Naive thymus-derived CD4-positive, alpha-beta T cell (primary cell): ENCODE results near the gene SPACDR. TPM values are rescaled to one million over a fixed set of nuclear protein-coding genes. Genes with fewer than 3 reads are reported as not detected.
A peak's percentile ranks its signal among the peaks of the same experiment; 100 is the strongest.
"Not testable (repeated sequence)": the region's sequence is repeated elsewhere in the genome, so short reads cannot be mapped to it uniquely, and the experiment has no call there.

Source experiments
- ATAC-seq: fragments of 150-1000 bp; cut with Tn5 transposase; 2 replicates; pipeline ENCODE4 v1.10.0; 2021; ENCODE audit warnings: mild to moderate bottlenecking, moderate library complexity
- CTCF ChIA-PET: fragments of 350-600 bp; sonication (Branson Sonifier 250); formaldehyde crosslinking; loops from one replicate; lab custom pipeline; 2021; ENCODE audit warnings: antibody characterized with exemption; lab: Charles Lee
- POLR2A ChIA-PET: fragments of 350-600 bp; sonication (Branson Sonifier 250); formaldehyde crosslinking; loops from one replicate; lab custom pipeline; 2021; ENCODE audit warnings: antibody characterized with exemption, inconsistent platforms; lab: Charles Lee
- DNase-seq, 9 donors: peaks; one replicate each; pipeline versions ENCODE4 v3.0.0 to v3.0.0-alpha.2; 2020 to 2022; ENCODE audit warnings: mixed read lengths in 1 of 9
- H3K27ac ChIP-seq: one replicate; pipeline ENCODE4 v1.7.0; 2013; ENCODE audit warnings: mild to moderate bottlenecking, low read depth, low read length, moderate library complexity
- H3K27me3 ChIP-seq, 2 donors: one replicate each; pipeline ENCODE4 v1.7.0; 2013; ENCODE audit warnings: low read length in 2 of 2, mild to moderate bottlenecking in 2 of 2, moderate library complexity in 2 of 2; ENCODE audit not compliant: control insufficient read depth in 2 of 2, insufficient read depth in 2 of 2
- H3K36me3 ChIP-seq, 3 experiments: 1 replicate in 2 of 3; 2 replicates in 1 of 3; pipeline ENCODE4 v1.7.0; 2013; ENCODE audit warnings: low read length in 3 of 3, mild to moderate bottlenecking in 3 of 3, moderate library complexity in 1 of 3; ENCODE audit not compliant: insufficient read depth in 3 of 3, control insufficient read depth in 2 of 3
- H3K4me1 ChIP-seq, 2 donors: one replicate each; pipeline ENCODE4 v1.7.0; 2013; ENCODE audit warnings: low read length in 2 of 2, mild to moderate bottlenecking in 2 of 2, moderate library complexity in 1 of 2; ENCODE audit not compliant: control insufficient read depth in 2 of 2, insufficient read depth in 2 of 2
- H3K4me3 ChIP-seq: 2 replicates; pipeline ENCODE4 v1.7.0; 2013; ENCODE audit warnings: mild to moderate bottlenecking, low read length
- H3K9me3 ChIP-seq, 3 experiments: 1 replicate in 2 of 3; 2 replicates in 1 of 3; pipeline ENCODE4 v1.7.0; 2013; ENCODE audit warnings: low read length in 3 of 3; ENCODE audit not compliant: control insufficient read depth in 2 of 3
- H3K27ac Mint-ChIP-seq, 9 donors: one replicate each; pipeline ENCODE4 v1.8.0; 2020 to 2022; ENCODE audit warnings: mixed read lengths in 9 of 9, mild to moderate bottlenecking in 8 of 9, moderate library complexity in 5 of 9, inconsistent platforms in 2 of 9
- H3K27me3 Mint-ChIP-seq, 5 donors: one replicate each; pipeline ENCODE4 v1.8.0; 2021 to 2022; ENCODE audit warnings: mixed read lengths in 5 of 5, mild to moderate bottlenecking in 1 of 5
- H3K36me3 Mint-ChIP-seq, 5 donors: one replicate each; pipeline ENCODE4 v1.8.0; 2020 to 2022; ENCODE audit warnings: mixed read lengths in 5 of 5, mild to moderate bottlenecking in 3 of 5, inconsistent platforms in 1 of 5
- H3K4me1 Mint-ChIP-seq, 7 donors: one replicate each; pipeline ENCODE4 v1.8.0; 2020 to 2022; ENCODE audit warnings: mixed read lengths in 7 of 7, mild to moderate bottlenecking in 3 of 7, inconsistent platforms in 1 of 7
- H3K4me3 Mint-ChIP-seq, 10 donors: one replicate each; pipeline ENCODE4 v1.8.0; 2020 to 2022; ENCODE audit warnings: mild to moderate bottlenecking in 10 of 10, mixed read lengths in 10 of 10, moderate library complexity in 6 of 10, inconsistent platforms in 2 of 10
- H3K9me3 Mint-ChIP-seq, 11 donors: one replicate each; pipeline ENCODE4 v1.8.0; 2020 to 2022; ENCODE audit warnings: mixed read lengths in 11 of 11, mild to moderate bottlenecking in 4 of 11, inconsistent platforms in 1 of 11, moderate library complexity in 1 of 11
- intact Hi-C, 2 donors: fragments of 100-400 bp; cut with micrococcal nuclease; formaldehyde crosslinking; loops; one replicate each; pipeline ENCODE4 v1.15.1; 2023
- polyA plus RNA-seq, 2 donors: library from polyadenylated mRNA; unstranded; fragments of 300-500 nt; fragmentation: Illumina TruSeq; gene quantifications; one replicate each; pipeline ENCODE4 v1.2.3, GENCODE V29; 2021
- total RNA-seq, 6 experiments: library from RNA in 5 of 6; stranded (reverse) in 5 of 6; gene quantifications; 1 replicate in 5 of 6; 2 replicates in 1 of 6; pipeline ENCODE4 v1.2.3 and lab custom pipeline; 2021 to 2026

The SPACDR gene
- total and polyA plus RNA-seq, 7 experiments from 2014 or later = 0.85 to 7.8 (median 2.2) TPM; not detected in 1

DNA sequence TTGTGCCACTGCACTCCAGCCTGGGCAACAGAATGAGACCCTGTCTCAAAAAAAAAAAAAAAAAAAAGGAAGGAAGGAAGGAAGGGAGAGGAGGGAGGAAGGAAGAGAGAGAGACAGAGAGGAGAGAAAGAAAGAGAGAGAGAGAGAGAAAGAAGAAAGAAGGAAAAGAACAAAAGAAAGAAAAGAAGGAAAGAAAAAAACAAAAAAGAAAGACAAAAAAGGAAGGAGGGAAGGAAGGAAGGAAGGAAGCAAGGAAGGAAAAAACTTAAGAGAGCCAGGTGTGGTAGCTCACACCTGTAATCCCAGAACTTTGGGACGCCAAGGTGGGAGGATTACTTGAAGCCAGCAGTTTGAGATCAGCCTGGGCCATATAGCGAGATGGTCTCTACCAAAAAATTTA lies 731 bp upstream of the SPACDR start:
- Mint-ChIP-seq H3K27ac (peak overlapping the region in 3 of 9 donors; percentile 25 to 72 (median 37)), H3K36me3 (peaks cover 0 to 9% (median 0%) of the 10 kb centered on the region in 5 donors), H3K27me3 (no peaks in the 10 kb centered on the region), H3K4me3 (no peak overlapping the region), H3K9me3 (no peaks in the 10 kb centered on the region), H3K4me1 (peaks cover 1 to 21% (median 4%) of the 10 kb centered on the region in 7 donors)
- Histone ChIP-seq H3K27me3 (no peaks in the 10 kb centered on the region), H3K4me3 (no peak overlapping the region), H3K9me3 (no peaks in the 10 kb centered on the region), H3K36me3 (peaks cover 8 to 68% (median 10%) of the 10 kb centered on the region in 3 experiments), H3K4me1 (peaks cover 6 to 7% of the 10 kb centered on the region in 2 donors), H3K27ac (no peak overlapping the region)
- ChIA-PET CTCF (interaction anchor here (0.6 to 1.4 kb wide), 2 partner anchors 22 to 95 kb away, joined by 3 to 5 read pairs; no protein-coding TSS in a partner anchor), POLR2A (interaction anchor here (0.6 to 1.3 kb wide), 8 partner anchors 10 to 230 kb away, joined by 3 to 6 read pairs (median 3); partner anchors contain the start of genes GIGYF1 and TSC22D4)
- intact Hi-C loops = no loop called here
- DNase-seq (no peak), ATAC-seq (no peak)

DNA sequence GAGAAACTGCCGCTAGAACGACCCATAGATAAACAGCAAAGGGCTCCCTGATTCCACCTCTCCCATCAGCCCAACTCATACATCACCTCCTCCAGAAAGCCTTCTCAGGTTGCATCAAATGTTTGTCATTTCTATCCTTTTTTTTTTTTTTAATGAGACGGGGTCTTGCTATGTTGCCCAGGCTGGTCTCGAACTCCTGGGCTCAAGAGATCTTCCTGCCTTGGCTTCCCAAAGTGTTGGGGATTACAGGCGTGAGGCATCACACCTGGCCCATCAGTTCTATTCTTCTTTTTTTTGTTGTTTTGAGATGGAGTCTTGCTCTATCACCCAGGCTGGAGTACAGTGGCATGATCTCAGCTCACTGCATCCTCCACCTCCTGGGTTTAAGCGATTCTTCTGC lies 7.0 kb downstream of the SPACDR start:
- no peaks in the 10 kb centered on the region for H3K9me3 Mint-ChIP-seq
- H3K27ac Mint-ChIP-seq = peak overlapping the region in 3 of 9 donors; percentile 43 to 67 (median 53)
- no peak overlapping the region for H3K27ac ChIP-seq
- DNase-seq (no peak), ATAC-seq (no peak)
- peaks cover 0 to 8% of the 10 kb centered on the region in 2 donors for H3K4me1 ChIP-seq
- intact Hi-C loops = no loop called here
- ChIA-PET POLR2A (interaction anchor here (0.6 to 4.8 kb wide), 3 partner anchors 10 to 28 kb away, joined by 4 to 30 read pairs (median 4); partner anchors contain the start of genes MEPCE and ZCWPW1), CTCF (no interaction called here)
- H3K27me3 ChIP-seq = no peaks in the 10 kb centered on the region
- H3K36me3 ChIP-seq = peaks cover 0 to 22% (median 0%) of the 10 kb centered on the region in 3 experiments
- peaks cover 0 to 15% (median 6%) of the 10 kb centered on the region in 5 donors for H3K36me3 Mint-ChIP-seq
- no peak overlapping the region for H3K4me3 ChIP-seq
- H3K27me3 Mint-ChIP-seq = no peaks in the 10 kb centered on the region
- no peak overlapping the region for H3K4me3 Mint-ChIP-seq
- H3K4me1 Mint-ChIP-seq = peaks cover 7 to 20% (median 13%) of the 10 kb centered on the region in 7 donors
- no peaks in the 10 kb centered on the region for H3K9me3 ChIP-seq

DNA sequence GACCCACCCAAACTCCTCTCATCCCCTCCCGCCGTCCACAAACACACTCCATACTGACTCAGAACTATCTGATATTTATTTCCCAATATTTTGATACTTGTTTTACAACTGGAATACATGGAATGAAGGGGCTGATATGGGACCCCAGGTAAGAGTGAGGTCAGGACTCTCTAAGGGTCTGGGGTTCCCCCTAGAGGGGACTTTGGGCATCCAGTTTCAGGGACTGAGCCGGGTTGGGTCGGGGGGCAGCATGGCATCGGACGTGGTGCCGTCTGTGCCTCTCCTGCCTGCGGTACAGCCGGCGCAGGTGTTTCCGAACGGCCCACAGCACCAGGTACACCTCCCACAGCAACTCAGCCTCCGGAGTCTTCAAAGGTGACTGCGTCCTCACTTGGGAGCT lies 7.5 kb downstream of the SPACDR start:
- CTCF ChIA-PET = no interaction called here
- Histone ChIP-seq H3K9me3 (no peaks in the 10 kb centered on the region), H3K36me3 (peaks cover 0 to 22% (median 0%) of the 10 kb centered on the region in 3 experiments), H3K4me3 (no peak overlapping the region), H3K4me1 (peaks cover 0 to 8% of the 10 kb centered on the region in 2 donors), H3K27me3 (no peaks in the 10 kb centered on the region), H3K27ac (no peak overlapping the region)
- Mint-ChIP-seq H3K27me3 (no peaks in the 10 kb centered on the region), H3K4me1 (peaks cover 7 to 20% (median 13%) of the 10 kb centered on the region in 7 donors), H3K36me3 (peaks cover 0 to 15% (median 6%) of the 10 kb centered on the region in 5 donors), H3K4me3 (no peak overlapping the region), H3K27ac (peak overlapping the region in 2 of 9 donors; percentile 43 to 67), H3K9me3 (no peaks in the 10 kb centered on the region)
- ATAC-seq (no peak), DNase-seq (no peak)
- POLR2A ChIA-PET = interaction anchor here (0.8 to 7.8 kb wide), 5 partner anchors 10 to 130 kb away, joined by 4 to 71 read pairs (median 6); partner anchors contain the start of genes FBXO24, MEPCE, PPP1R35 and ZCWPW1
- intact Hi-C loops = no loop called here

DNA sequence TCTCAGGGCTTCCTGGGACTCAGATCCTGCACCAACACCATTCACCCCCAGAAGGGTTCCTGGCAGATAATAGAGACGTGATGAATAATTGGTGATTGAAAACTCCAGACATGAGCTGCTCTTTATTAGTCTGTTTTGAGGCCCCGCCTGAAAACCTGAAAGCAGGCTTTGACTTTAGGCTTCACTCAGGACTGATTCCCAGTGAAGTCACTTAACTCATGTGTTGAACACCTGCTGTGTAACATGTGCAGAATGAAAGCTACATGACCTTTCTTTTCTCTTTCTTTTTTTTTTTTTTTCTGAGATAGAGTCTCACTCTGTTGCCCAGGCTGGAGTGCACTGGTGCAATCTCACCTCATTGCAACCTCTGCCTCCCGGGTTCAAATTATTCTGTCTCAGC lies 8.9 kb downstream of the SPACDR start:
- Mint-ChIP-seq H3K9me3 (no peaks in the 10 kb centered on the region), H3K36me3 (peaks cover 0 to 11% (median 6%) of the 10 kb centered on the region in 5 donors), H3K4me1 (peaks cover 7 to 28% (median 15%) of the 10 kb centered on the region in 7 donors), H3K27ac (peak overlapping the region in 8 of 9 donors; percentile 80 to 89 (median 84)), H3K4me3 (peak overlapping the region in 4 of 10 donors; percentile 54 to 70 (median 66)), H3K27me3 (no peaks in the 10 kb centered on the region)
- POLR2A ChIA-PET = interaction anchor here (1.0 to 7.8 kb wide), 6 partner anchors 9 to 131 kb away, joined by 3 to 71 read pairs (median 6); partner anchors contain the start of genes FBXO24, MEPCE, PPP1R35 and ZCWPW1
- Histone ChIP-seq H3K27ac (no peak overlapping the region), H3K36me3 (peaks cover 0 to 10% (median 0%) of the 10 kb centered on the region in 3 experiments), H3K4me1 (peaks cover 0 to 8% of the 10 kb centered on the region in 2 donors), H3K9me3 (no peaks in the 10 kb centered on the region), H3K4me3 (no peak overlapping the region), H3K27me3 (no peaks in the 10 kb centered on the region)
- CTCF ChIA-PET = interaction anchor here (0.6 to 2.2 kb wide), 3 partner anchors 21 to 104 kb away, joined by 3 to 9 read pairs (median 7); no protein-coding TSS in a partner anchor
- DNase-seq (no peak), ATAC-seq (no peak)
- intact Hi-C loops = no loop called here

DNA sequence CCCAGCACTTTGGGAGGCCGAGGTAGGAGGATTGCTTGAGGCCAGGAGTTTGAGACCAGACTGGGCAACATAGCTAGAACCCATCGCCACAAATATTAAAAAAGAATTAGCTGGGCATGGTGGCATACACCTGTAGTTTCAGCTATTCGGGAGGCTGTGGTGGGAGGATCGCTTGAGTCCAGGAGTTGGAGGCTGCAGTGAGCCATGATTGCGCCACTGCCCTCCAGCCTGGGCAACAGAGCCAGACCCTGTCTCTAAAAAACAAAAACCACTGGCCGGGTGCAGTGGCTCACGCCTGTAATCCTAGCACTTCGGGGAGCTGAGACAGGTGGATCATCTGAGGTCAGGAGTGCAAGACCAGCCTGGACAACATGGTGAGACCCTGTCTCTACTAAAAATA lies 10.2 kb downstream of the SPACDR start:
- H3K27me3 Mint-ChIP-seq, H3K36me3 Mint-ChIP-seq, DNase-seq, H3K36me3 ChIP-seq, H3K27me3 ChIP-seq, H3K4me1 ChIP-seq, H3K4me3 ChIP-seq, ATAC-seq, H3K9me3 ChIP-seq, H3K9me3 Mint-ChIP-seq, H3K27ac ChIP-seq, intact Hi-C loops: not testable (repeated sequence)
- ChIA-PET POLR2A (interaction anchor here (1.1 to 7.8 kb wide), 5 partner anchors 9 to 115 kb away, joined by 4 to 71 read pairs (median 5); partner anchors contain the start of genes MEPCE, PPP1R35 and ZCWPW1), CTCF (interaction anchor here (0.6 to 2.2 kb wide), 5 partner anchors 15 to 339 kb away, joined by 3 to 9 read pairs (median 5); no protein-coding TSS in a partner anchor)
- Mint-ChIP-seq H3K27ac (peak overlapping the region in 1 of 9 donors; percentile 86), H3K4me1 (peaks cover 7 to 28% (median 15%) of the 10 kb centered on the region in 7 donors), H3K4me3 (peak overlapping the region in 4 of 10 donors; percentile 6 to 67 (median 54))

DNA sequence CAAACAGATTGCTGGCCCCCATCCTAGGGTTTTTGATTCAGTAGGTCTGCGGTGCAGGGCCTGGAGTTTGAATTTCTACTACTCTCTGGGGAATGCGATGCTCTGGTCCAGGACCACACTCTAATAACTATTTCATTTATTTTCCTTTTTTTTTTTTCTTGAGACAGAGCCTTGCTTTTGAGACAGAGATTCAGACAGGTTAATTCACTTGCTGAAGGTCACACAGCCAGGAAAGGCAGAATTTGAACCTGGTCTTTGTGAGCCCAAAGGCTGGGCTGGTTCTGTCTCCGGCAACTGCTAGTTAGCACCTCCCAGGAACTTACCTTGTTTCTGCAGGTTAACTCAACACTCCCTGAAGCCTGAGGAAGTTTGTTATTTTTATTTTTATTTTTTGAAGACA lies 11.5 kb downstream of the SPACDR start:
- Mint-ChIP-seq H3K27ac (peak overlapping the region in 1 of 9 donors; percentile 6), H3K27me3 (no peaks in the 10 kb centered on the region), H3K9me3 (no peaks in the 10 kb centered on the region), H3K4me3 (peak overlapping the region in 1 of 10 donors; percentile 18), H3K4me1 (peaks cover 7 to 28% (median 15%) of the 10 kb centered on the region in 7 donors), H3K36me3 (no peaks in the 10 kb centered on the region)
- Histone ChIP-seq H3K27me3 (no peaks in the 10 kb centered on the region), H3K4me3 (no peak overlapping the region), H3K27ac (no peak overlapping the region), H3K4me1 (peaks cover 0 to 8% of the 10 kb centered on the region in 2 donors), H3K9me3 (no peaks in the 10 kb centered on the region), H3K36me3 (peaks cover 0 to 6% (median 0%) of the 10 kb centered on the region in 3 experiments)
- CTCF ChIA-PET = no interaction called here
- ATAC-seq = no peak
- POLR2A ChIA-PET = interaction anchor here (0.8 to 7.8 kb wide), 4 partner anchors 11 to 23 kb away, joined by 4 to 71 read pairs (median 24); partner anchors contain the start of genes MEPCE, PPP1R35 and ZCWPW1
- no peak for DNase-seq
- intact Hi-C loops = no loop called here
